Measurements from ENCODE around the gene RASSF1. TPM values are rescaled to one million over a fixed set of nuclear protein-coding genes. Genes with fewer than 3 reads are reported as not detected.

The RASSF1 gene
- total and polyA plus RNA-seq, 2 of the 4 experiments (the other 2 are of a cell fraction): 17.4 to 53.4 TPM

DNA sequence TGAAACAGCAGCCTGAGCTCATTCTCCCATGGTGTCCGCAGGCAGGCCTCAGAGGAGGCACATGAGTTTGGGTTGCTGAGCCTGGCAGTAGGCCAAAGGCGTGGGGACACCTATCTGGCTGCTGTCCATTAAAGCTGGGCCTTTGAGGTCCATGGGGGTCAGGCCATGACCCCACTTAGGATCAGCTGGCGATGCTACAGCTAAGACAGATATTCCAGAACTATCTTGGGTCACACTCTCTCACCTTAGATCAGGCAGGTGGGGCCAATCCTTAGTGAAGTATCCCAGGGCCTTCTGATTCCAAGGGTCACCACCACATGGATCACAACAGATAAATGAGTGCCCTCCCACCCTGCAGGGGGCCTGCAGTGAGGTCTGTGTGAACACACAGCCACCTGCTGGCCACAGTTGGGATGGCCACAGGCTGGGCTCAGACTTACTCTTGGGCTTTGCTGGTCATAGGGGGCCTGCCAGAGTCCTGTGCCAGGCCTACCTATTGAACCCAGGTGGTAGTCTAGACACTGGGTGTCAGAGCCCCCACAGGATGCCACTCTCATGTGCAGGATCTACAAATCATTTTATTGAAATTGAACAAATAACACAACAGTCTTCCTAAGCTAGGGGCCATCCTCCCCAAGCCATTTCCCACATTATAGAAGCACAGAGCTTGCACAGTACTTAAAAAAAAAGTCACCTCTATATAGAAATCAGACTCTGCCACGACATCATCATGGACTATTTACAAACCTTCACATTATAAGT lies 16.1 kb downstream of the RASSF1 start:
- no peak overlapping the region for H3K27ac ChIP-seq (ENCODE audit: insufficient read depth, low read length)
- peaks cover 12% of the 10 kb centered on the region for H4K20me1 ChIP-seq (ENCODE audit: insufficient read depth, low read length)
- no peaks in the 10 kb centered on the region for H3K27me3 ChIP-seq (ENCODE audit: control insufficient read depth, insufficient read depth, low read length)
- no peak overlapping the region for H3K56ac ChIP-seq (ENCODE audit: extremely low read depth, insufficient read depth, low read length)
- peaks cover 5% of the 10 kb centered on the region for H3K9me1 ChIP-seq (ENCODE audit: insufficient read depth, low read length)
- no peak overlapping the region for H4K8ac ChIP-seq (ENCODE audit: low read depth in 2 of 2, low read length in 2 of 2)
- no peak overlapping the region for H2BK20ac ChIP-seq (ENCODE audit: low read depth, low read length)
- no peak overlapping the region for H2BK120ac ChIP-seq (ENCODE audit: low read depth, low read length)
- ChIA-PET CTCF (interaction anchor here (0.7 to 1.0 kb wide), 3 partner anchors 9 to 26 kb away, joined by 3 to 4 read pairs (median 4); partner anchors contain the start of genes HYAL3 and NAA80), POLR2A (ENCODE audit: unreplicated experiment) (interaction anchor here (1.0 kb wide), 1 partner anchor 13 kb away, joined by 4 read pairs; no protein-coding TSS in a partner anchor)
- in situ Hi-C loops (cut with MboI; ENCODE audit: low sequenced_read_pairs): loop anchor here (25.0 kb wide), 3 partner anchors 1063 to 1838 kb away; partner anchors contain the start of genes ABHD14B, GPR62, MANF and PCBP4
- H3K4me1 ChIP-seq (ENCODE audit: control insufficient read depth, insufficient read depth, low read length): peaks cover 24% of the 10 kb centered on the region
- no peak overlapping the region for H3K4me3 ChIP-seq (ENCODE audit: insufficient read depth, low read depth, low read length)
- no peak overlapping the region for H3K4me2 ChIP-seq (ENCODE audit: low read depth, low read length)
- no peak overlapping the region for H3K4ac ChIP-seq (ENCODE audit: low read depth, low read length)
- no peak overlapping the region for H2AK5ac ChIP-seq (ENCODE audit: low read depth, low read length)
- intact Hi-C loops (cut with micrococcal nuclease): loop anchor here (1.0 to 5.0 kb wide), 3 partner anchors 62 to 130 kb away; no protein-coding TSS in a partner anchor
- H3K36me3 ChIP-seq (ENCODE audit: control insufficient read depth, insufficient read depth, low read length): peaks cover 10% of the 10 kb centered on the region
- TF ChIP-seq POLR2A (IDR thresholded peaks at IDR 0.05; ENCODE audit: low read depth, low read length): no peak
- TF ChIP-seq MAFK (IDR thresholded peaks at IDR 0.05; ENCODE audit: low read depth, low read length): no peak
- peak; percentile 50; the same call in 1 of the 2 replicates for TF ChIP-seq MAZ (IDR thresholded peaks at IDR 0.05; ENCODE audit: borderline replicate concordance, low read depth, low read length)
- peak; percentile 79 for TF ChIP-seq SMC3 (IDR thresholded peaks at IDR 0.05; ENCODE audit: low read depth, low read length)
- no peak for TF ChIP-seq NFE2L2 (IDR thresholded peaks at IDR 0.05; ENCODE audit: low read depth, low read length)
- TF ChIP-seq MXI1 (IDR thresholded peaks at IDR 0.05; ENCODE audit: borderline replicate concordance, low read depth, low read length): 0 out of 2 replicates have a peak, but pooled peaks have one; percentile 39
- TF ChIP-seq, protein P1, sequence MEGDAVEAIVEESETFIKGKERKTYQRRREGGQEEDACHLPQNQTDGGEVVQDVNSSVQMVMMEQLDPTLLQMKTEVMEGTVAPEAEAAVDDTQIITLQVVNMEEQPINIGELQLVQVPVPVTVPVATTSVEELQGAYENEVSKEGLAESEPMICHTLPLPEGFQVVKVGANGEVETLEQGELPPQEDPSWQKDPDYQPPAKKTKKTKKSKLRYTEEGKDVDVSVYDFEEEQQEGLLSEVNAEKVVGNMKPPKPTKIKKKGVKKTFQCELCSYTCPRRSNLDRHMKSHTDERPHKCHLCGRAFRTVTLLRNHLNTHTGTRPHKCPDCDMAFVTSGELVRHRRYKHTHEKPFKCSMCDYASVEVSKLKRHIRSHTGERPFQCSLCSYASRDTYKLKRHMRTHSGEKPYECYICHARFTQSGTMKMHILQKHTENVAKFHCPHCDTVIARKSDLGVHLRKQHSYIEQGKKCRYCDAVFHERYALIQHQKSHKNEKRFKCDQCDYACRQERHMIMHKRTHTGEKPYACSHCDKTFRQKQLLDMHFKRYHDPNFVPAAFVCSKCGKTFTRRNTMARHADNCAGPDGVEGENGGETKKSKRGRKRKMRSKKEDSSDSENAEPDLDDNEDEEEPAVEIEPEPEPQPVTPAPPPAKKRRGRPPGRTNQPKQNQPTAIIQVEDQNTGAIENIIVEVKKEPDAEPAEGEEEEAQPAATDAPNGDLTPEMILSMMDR (conservative IDR thresholded peaks at IDR 0.05; ENCODE audit: low read depth, low read length): peak; percentile 91
- peak; percentile 80 for TF ChIP-seq RAD21 (IDR thresholded peaks at IDR 0.05; ENCODE audit: low read length)
- TF ChIP-seq RCOR1 (IDR thresholded peaks at IDR 0.05; ENCODE audit: insufficient replicate concordance, low read length): no peak
- no peak for TF ChIP-seq CHD1 (IDR thresholded peaks at IDR 0.05; ENCODE audit: low read depth, low read length)
- H2BK15ac ChIP-seq (ENCODE audit: low read depth, low read length): no peak overlapping the region
- ATAC-seq (ENCODE audit: low read depth) (peak; percentile 42), DNase-seq (peak; percentile 61)
- H4K5ac ChIP-seq (ENCODE audit: low read depth, low read length): no peak overlapping the region
- H3K9ac ChIP-seq (ENCODE audit: low read depth, low read length): no peak overlapping the region
- no TSS peak for BruUV-seq (replicated peaks)
- no peak overlapping the region for H3K18ac ChIP-seq (ENCODE audit: low read depth, low read length)
- 45% methylated on average over 2 of the region's 4 CpGs; no CpG with 5 or more reads in 1 of the 2 experiments for WGBS, 2 experiments (ENCODE audit: extremely low coverage in 2 of 2, insufficient read length in 1 of 2)
- dilution Hi-C loops (cut with HindIII; ENCODE audit: low sequenced_read_pairs, unreplicated experiment): no loop called here
- no peak overlapping the region for H3K14ac ChIP-seq (replicated peaks; ENCODE audit: low read depth, low read length)
- no peak overlapping the region for H3K23ac ChIP-seq (ENCODE audit: low read depth, low read length)
- no peaks in the 10 kb centered on the region for H3K9me3 ChIP-seq (ENCODE audit: control insufficient read depth, insufficient read depth, low read length)
- no peak overlapping the region for H4K91ac ChIP-seq (ENCODE audit: insufficient read depth, low read depth, low read length)
- peaks cover 21 to 43% of the 10 kb centered on the region in 2 experiments for H3K79me1 ChIP-seq (ENCODE audit: low read depth in 1 of 2, low read length in 2 of 2)
- peak overlapping the region; percentile 34 for H2AFZ ChIP-seq (replicated peaks; ENCODE audit: low read length, poor library complexity)
- peak overlapping the region; percentile 82 for H2AK9ac ChIP-seq (replicated peaks; ENCODE audit: low read depth, low read length, poor library complexity)
- no peak overlapping the region for H2BK5ac ChIP-seq (ENCODE audit: low read depth, low read length, poor library complexity, severe bottlenecking)

All from IMR-90 (cell line).